DND-41 (cell line): ENCODE data around the gene PFDN6.

Source experiments
- CTCF ChIP-seq: IDR thresholded peaks from 2 replicates; pipeline ENCODE4 v1.5.1; 2012; ENCODE audit warnings: borderline replicate concordance, low read length, moderate library complexity, mild to moderate bottlenecking; ENCODE audit not compliant: poor library complexity, severe bottlenecking; ENCODE audit errors: extremely low read depth
- EZH2 ChIP-seq: IDR thresholded peaks from 3 replicates; pipeline ENCODE4 v1.6.1; 2012; ENCODE audit warnings: borderline replicate concordance, low read depth, mild to moderate bottlenecking, moderate library complexity, low read length, inconsistent platforms; ENCODE audit not compliant: severe bottlenecking

DNA sequence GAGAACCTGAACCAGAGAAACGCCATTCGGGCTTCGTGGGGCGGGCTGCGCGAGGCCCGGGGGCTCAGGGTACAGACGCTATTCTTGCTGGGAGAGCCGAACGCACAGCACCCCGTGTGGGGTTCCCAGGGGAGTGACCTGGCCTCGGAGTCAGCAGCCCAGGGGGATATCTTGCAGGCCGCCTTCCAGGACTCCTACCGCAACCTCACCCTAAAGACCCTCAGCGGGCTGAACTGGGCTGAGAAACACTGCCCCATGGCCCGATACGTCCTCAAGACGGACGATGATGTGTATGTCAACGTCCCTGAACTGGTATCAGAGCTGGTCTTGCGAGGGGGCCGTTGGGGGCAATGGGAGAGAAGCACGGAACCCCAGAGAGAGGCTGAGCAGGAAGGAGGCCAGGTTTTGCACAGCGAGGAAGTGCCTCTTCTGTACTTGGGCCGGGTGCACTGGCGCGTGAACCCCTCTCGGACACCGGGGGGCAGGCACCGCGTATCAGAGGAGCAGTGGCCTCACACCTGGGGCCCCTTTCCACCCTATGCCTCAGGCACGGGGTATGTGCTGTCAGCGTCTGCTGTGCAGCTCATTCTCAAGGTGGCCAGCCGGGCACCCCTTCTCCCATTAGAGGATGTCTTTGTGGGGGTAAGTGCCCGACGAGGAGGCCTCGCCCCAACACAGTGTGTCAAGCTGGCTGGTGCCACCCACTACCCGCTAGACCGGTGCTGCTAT lies 11.6 kb upstream of the PFDN6 start:
- peak; percentile 56 for TF ChIP-seq CTCF
- TF ChIP-seq EZH2, result no peak
